ENCODE data around the gene INAFM1. TPM values are rescaled to one million over a fixed set of nuclear protein-coding genes. Genes with fewer than 3 reads are reported as not detected.

INAFM1 gene
- total and polyA plus RNA-seq, 4 donors = 1.5 to 2.5 (median 1.9) TPM

DNA sequence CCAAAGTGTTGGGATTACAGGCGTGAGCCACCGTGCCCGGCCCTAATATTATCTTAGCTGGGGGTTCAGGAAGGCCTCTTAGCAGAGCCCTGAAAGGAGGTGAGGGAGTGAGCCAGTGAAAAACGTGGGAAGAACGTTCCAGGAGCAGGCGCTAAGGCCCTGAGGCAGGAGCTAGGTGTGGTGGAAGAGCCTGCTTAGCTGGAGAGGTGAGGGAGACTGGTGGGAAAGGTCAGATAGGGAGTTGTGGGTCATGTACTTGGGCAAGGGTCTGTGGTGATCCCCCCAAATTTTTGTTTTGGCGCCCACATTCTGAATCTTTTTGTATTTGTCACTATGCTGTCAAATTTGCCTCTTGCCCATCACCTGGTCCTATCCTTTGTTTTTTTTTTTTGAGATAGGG lies 5.1 kb upstream of the INAFM1 start:
- no peak overlapping the region for H3K4me3 ChIP-seq (ENCODE audit: low read depth in 1 of 3, low read length in 3 of 3)
- H3K36me3 ChIP-seq (ENCODE audit: control insufficient read depth in 4 of 4, insufficient read depth in 3 of 4, low read depth in 1 of 4, low read length in 3 of 4) = peaks cover 11 to 44% (median 21%) of the 10 kb centered on the region in 4 donors
- H3K27me3 ChIP-seq (ENCODE audit: control insufficient read depth in 4 of 4, insufficient read depth in 4 of 4, low read length in 3 of 4) = no peaks in the 10 kb centered on the region
- no peak for DNase-seq (ENCODE audit: low spot score)
- no peak overlapping the region for H3K9ac ChIP-seq (ENCODE audit: low read depth in 1 of 2, low read length in 2 of 2)
- TF ChIP-seq TAF1 (conservative IDR thresholded peaks at IDR 0.05) (no peak), CTCF (IDR thresholded peaks at IDR 0.05; ENCODE audit: low read depth, low read length, missing input control) (no peak), JUND (IDR thresholded peaks at IDR 0.05) (no peak), EGR1 (IDR thresholded peaks at IDR 0.05; ENCODE audit: low read depth in 2 of 2) (no peak), HNF4G (IDR thresholded peaks at IDR 0.05) (no peak), RAD21 (IDR thresholded peaks at IDR 0.05) (no peak), RXRA (IDR thresholded peaks at IDR 0.05) (no peak)
- H3K4me1 ChIP-seq (ENCODE audit: control insufficient read depth in 4 of 4, insufficient read depth in 4 of 4, low read length in 3 of 4) = peaks cover 0 to 16% (median 8%) of the 10 kb centered on the region in 4 donors
- WGBS = 96% methylated on average over 7 of the region's 7 CpGs
- no peak overlapping the region for H3K27ac ChIP-seq (ENCODE audit: low read depth in 1 of 2, low read length in 2 of 2)
- no peaks in the 10 kb centered on the region for H3K9me3 ChIP-seq (ENCODE audit: control insufficient read depth in 4 of 4, low read length in 3 of 4)

DNA sequence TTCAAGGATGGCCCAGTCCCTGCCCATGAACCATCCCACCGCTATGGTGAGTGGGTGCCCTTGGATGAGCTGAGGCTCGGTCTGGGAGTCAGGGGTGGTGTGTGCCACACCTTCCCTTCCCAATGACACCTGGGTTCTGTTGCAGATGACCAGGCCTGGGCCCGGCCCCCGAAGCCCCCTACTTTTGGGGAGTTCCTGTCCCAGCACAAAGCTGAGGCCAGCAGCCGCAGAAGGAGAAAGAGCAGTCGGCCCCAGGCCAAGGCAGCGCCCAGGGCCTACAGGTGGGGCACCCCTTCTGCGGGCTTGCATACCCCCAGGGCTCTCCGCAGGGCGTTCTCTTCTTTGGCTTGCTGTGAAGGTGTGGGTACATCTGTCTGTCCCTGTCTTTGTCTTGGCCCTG lies 4.3 kb upstream of the INAFM1 start:
- DNase-seq (ENCODE audit: low spot score) = no peak
- Histone ChIP-seq H3K9me3 (ENCODE audit: control insufficient read depth in 4 of 4, low read length in 3 of 4) (no peaks in the 10 kb centered on the region), H3K4me3 (ENCODE audit: low read depth in 1 of 3, low read length in 3 of 3) (no peak overlapping the region), H3K9ac (ENCODE audit: low read depth in 1 of 2, low read length in 2 of 2) (no peak overlapping the region), H3K36me3 (ENCODE audit: control insufficient read depth in 4 of 4, insufficient read depth in 3 of 4, low read depth in 1 of 4, low read length in 3 of 4) (peaks cover 11 to 36% (median 18%) of the 10 kb centered on the region in 4 donors), H3K4me1 (ENCODE audit: control insufficient read depth in 4 of 4, insufficient read depth in 4 of 4, low read length in 3 of 4) (peaks cover 0 to 22% (median 13%) of the 10 kb centered on the region in 4 donors), H3K27me3 (ENCODE audit: control insufficient read depth in 4 of 4, insufficient read depth in 4 of 4, low read length in 3 of 4) (no peaks in the 10 kb centered on the region), H3K27ac (ENCODE audit: low read depth in 1 of 2, low read length in 2 of 2) (no peak overlapping the region)
- TF ChIP-seq YY1 (IDR thresholded peaks at IDR 0.05) (no peak), RAD21 (IDR thresholded peaks at IDR 0.05) (no peak), FOXA2 (IDR thresholded peaks at IDR 0.05) (no peak), JUND (IDR thresholded peaks at IDR 0.05) (no peak), HNF4G (IDR thresholded peaks at IDR 0.05) (no peak), CTCF (IDR thresholded peaks at IDR 0.05; ENCODE audit: low read depth, low read length, missing input control) (no peak), GABPA (IDR thresholded peaks at IDR 0.05 in 1 of 2, conservative IDR thresholded peaks at IDR 0.05 in 1 of 2) (no peak), FOXA1 (IDR thresholded peaks at IDR 0.05) (no peak), MAX (IDR thresholded peaks at IDR 0.05) (no peak), SP1 (IDR thresholded peaks at IDR 0.05) (no peak), HNF4A (conservative IDR thresholded peaks at IDR 0.05) (no peak), EGR1 (IDR thresholded peaks at IDR 0.05; ENCODE audit: low read depth in 2 of 2) (no peak), TAF1 (conservative IDR thresholded peaks at IDR 0.05) (no peak)
- TF ChIP-seq, protein P1, sequence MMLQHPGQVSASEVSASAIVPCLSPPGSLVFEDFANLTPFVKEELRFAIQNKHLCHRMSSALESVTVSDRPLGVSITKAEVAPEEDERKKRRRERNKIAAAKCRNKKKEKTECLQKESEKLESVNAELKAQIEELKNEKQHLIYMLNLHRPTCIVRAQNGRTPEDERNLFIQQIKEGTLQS (IDR thresholded peaks at IDR 0.05) = no peak
- TF ChIP-seq, protein P2, sequence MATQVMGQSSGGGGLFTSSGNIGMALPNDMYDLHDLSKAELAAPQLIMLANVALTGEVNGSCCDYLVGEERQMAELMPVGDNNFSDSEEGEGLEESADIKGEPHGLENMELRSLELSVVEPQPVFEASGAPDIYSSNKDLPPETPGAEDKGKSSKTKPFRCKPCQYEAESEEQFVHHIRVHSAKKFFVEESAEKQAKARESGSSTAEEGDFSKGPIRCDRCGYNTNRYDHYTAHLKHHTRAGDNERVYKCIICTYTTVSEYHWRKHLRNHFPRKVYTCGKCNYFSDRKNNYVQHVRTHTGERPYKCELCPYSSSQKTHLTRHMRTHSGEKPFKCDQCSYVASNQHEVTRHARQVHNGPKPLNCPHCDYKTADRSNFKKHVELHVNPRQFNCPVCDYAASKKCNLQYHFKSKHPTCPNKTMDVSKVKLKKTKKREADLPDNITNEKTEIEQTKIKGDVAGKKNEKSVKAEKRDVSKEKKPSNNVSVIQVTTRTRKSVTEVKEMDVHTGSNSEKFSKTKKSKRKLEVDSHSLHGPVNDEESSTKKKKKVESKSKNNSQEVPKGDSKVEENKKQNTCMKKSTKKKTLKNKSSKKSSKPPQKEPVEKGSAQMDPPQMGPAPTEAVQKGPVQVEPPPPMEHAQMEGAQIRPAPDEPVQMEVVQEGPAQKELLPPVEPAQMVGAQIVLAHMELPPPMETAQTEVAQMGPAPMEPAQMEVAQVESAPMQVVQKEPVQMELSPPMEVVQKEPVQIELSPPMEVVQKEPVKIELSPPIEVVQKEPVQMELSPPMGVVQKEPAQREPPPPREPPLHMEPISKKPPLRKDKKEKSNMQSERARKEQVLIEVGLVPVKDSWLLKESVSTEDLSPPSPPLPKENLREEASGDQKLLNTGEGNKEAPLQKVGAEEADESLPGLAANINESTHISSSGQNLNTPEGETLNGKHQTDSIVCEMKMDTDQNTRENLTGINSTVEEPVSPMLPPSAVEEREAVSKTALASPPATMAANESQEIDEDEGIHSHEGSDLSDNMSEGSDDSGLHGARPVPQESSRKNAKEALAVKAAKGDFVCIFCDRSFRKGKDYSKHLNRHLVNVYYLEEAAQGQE (IDR thresholded peaks at IDR 0.05) = no peak
- TF ChIP-seq, protein P3, sequence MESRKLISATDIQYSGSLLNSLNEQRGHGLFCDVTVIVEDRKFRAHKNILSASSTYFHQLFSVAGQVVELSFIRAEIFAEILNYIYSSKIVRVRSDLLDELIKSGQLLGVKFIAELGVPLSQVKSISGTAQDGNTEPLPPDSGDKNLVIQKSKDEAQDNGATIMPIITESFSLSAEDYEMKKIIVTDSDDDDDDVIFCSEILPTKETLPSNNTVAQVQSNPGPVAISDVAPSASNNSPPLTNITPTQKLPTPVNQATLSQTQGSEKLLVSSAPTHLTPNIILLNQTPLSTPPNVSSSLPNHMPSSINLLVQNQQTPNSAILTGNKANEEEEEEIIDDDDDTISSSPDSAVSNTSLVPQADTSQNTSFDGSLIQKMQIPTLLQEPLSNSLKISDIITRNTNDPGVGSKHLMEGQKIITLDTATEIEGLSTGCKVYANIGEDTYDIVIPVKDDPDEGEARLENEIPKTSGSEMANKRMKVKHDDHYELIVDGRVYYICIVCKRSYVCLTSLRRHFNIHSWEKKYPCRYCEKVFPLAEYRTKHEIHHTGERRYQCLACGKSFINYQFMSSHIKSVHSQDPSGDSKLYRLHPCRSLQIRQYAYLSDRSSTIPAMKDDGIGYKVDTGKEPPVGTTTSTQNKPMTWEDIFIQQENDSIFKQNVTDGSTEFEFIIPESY (IDR thresholded peaks at IDR 0.05) = no peak
- 96% methylated on average over 10 of the region's 10 CpGs for WGBS

Data from liver (tissue), 9 donors.